Measurements from ENCODE around the gene SHANK1.

DNA sequence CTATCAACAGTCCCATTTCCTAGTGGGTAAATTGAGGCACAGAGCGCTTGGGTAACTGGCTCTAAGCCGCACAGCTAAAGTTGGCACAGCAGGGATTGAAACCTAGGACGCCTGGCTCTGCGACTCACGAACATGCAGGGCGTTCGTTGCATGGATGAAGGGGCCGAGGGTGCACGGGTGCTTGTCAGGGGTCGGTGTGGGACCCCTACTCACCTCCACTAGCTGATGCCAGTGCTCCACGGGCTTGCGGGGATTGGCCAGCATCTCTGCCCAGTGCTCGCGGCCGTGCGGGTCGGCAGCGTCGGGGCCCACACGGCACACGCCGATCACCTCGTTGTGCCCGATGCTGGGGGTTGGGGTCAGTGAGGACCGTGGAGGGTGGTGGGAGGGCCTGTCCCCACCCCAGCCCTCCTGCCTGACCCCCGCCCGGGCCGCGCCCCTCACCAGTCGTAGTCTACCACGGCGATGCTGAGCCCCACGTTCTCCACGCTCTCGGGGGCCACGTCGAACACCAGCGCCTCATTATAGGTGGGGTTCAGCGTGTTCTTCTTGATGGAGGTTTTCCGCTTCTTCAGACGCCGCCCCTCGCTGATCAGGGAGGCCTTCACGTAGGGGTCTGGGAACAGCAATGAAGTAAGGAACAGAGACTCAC is 94.5 kb downstream of the SHANK1 start:
- TF ChIP-seq, protein P1, sequence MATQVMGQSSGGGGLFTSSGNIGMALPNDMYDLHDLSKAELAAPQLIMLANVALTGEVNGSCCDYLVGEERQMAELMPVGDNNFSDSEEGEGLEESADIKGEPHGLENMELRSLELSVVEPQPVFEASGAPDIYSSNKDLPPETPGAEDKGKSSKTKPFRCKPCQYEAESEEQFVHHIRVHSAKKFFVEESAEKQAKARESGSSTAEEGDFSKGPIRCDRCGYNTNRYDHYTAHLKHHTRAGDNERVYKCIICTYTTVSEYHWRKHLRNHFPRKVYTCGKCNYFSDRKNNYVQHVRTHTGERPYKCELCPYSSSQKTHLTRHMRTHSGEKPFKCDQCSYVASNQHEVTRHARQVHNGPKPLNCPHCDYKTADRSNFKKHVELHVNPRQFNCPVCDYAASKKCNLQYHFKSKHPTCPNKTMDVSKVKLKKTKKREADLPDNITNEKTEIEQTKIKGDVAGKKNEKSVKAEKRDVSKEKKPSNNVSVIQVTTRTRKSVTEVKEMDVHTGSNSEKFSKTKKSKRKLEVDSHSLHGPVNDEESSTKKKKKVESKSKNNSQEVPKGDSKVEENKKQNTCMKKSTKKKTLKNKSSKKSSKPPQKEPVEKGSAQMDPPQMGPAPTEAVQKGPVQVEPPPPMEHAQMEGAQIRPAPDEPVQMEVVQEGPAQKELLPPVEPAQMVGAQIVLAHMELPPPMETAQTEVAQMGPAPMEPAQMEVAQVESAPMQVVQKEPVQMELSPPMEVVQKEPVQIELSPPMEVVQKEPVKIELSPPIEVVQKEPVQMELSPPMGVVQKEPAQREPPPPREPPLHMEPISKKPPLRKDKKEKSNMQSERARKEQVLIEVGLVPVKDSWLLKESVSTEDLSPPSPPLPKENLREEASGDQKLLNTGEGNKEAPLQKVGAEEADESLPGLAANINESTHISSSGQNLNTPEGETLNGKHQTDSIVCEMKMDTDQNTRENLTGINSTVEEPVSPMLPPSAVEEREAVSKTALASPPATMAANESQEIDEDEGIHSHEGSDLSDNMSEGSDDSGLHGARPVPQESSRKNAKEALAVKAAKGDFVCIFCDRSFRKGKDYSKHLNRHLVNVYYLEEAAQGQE (IDR thresholded peaks at IDR 0.05; ENCODE audit: insufficient read depth in 1 of 2, low read depth in 2 of 2, low read length in 2 of 2) = no peak
- no peak for TF ChIP-seq SIN3A (IDR thresholded peaks at IDR 0.05; ENCODE audit: borderline replicate concordance, insufficient read depth, low read length)
- no peak for TF ChIP-seq TAF1 (IDR thresholded peaks at IDR 0.05; ENCODE audit: borderline replicate concordance, insufficient read depth, low read length)
- no peak for TF ChIP-seq POLR2AphosphoS5 (IDR thresholded peaks at IDR 0.05; ENCODE audit: low read depth, low read length)
- TF ChIP-seq FOXP2 (optimal IDR thresholded peaks at IDR 0.05; ENCODE audit: borderline replicate concordance, extremely low read depth, extremely low read length, insufficient read depth) = no peak

All from PFSK-1 (cell line).